NCI-H1436 (cell line): Measurements from ENCODE around the gene WNT3A.

ENCODE experiments used
- DNase-seq: peaks from one replicate; lab custom pipeline; 2025; lab: John Stamatoyannopoulos, UW

Gene WNT3A

GRCh38 chr1:228031276-228031995, 24.6 kb downstream of the WNT3A start:
- DNase-seq, result no peak

- DNase-seq, result no peak
Observed at GRCh38 chr1:228032041-228032440, 25.2 kb downstream of the WNT3A start.

- no peak for DNase-seq
Observed at GRCh38 chr1:228033376-228033775, 26.6 kb downstream of the WNT3A start.

- DNase-seq, result no peak
Observed at GRCh38 chr1:228034954-228035837, 28.4 kb downstream of the WNT3A start.

- DNase-seq, result no peak
Observed at GRCh38 chr1:228035844-228036243, 29.0 kb downstream of the WNT3A start.

GRCh38 chr1:228036701-228037231, 30.0 kb downstream of the WNT3A start:
- DNase-seq, result no peak

- no peak for DNase-seq
Observed at GRCh38 chr1:228037401-228038386, 30.9 kb downstream of the WNT3A start.

GRCh38 chr1:228038387-228039005, 31.7 kb downstream of the WNT3A start:
- DNase-seq, result no peak

- no peak for DNase-seq
Observed at GRCh38 chr1:228039006-228039903, 32.5 kb downstream of the WNT3A start.

GRCh38 chr1:228039986-228040385, 33.2 kb downstream of the WNT3A start:
- DNase-seq, result no peak

- DNase-seq, result no peak
Observed at GRCh38 chr1:228041316-228041715, 34.5 kb downstream of the WNT3A start.

GRCh38 chr1:228042508-228042907, 35.7 kb downstream of the WNT3A start:
- no peak for DNase-seq

GRCh38 chr1:228043281-228043848, 36.6 kb downstream of the WNT3A start:
- no peak for DNase-seq

GRCh38 chr1:228044961-228045360, 38.2 kb downstream of the WNT3A start:
- DNase-seq, result no peak

GRCh38 chr1:228045405-228045804, 38.6 kb downstream of the WNT3A start:
- no peak for DNase-seq

- DNase-seq, result no peak
Observed at GRCh38 chr1:228045871-228046270, 39.1 kb downstream of the WNT3A start.

- no peak for DNase-seq
Observed at GRCh38 chr1:228046421-228047182, 39.8 kb downstream of the WNT3A start.

- DNase-seq, result no peak
Observed at GRCh38 chr1:228047183-228047466, 40.3 kb downstream of the WNT3A start.

- DNase-seq, result no peak
Observed at GRCh38 chr1:228048120-228048519, 41.3 kb downstream of the WNT3A start.
